Activated gamma-delta T cell (primary cell): ENCODE results near the gene GZMM.

Source experiments
- DNase-seq: peaks from one replicate; lab custom pipeline; 2025; lab: John Stamatoyannopoulos, UW

Gene GZMM

GRCh38 chr19:535017-535835 lies 8.6 kb upstream of the GZMM start:
- no peak for DNase-seq

- no peak for DNase-seq
Observed at GRCh38 chr19:536031-536880, 7.6 kb upstream of the GZMM start.

DNA sequence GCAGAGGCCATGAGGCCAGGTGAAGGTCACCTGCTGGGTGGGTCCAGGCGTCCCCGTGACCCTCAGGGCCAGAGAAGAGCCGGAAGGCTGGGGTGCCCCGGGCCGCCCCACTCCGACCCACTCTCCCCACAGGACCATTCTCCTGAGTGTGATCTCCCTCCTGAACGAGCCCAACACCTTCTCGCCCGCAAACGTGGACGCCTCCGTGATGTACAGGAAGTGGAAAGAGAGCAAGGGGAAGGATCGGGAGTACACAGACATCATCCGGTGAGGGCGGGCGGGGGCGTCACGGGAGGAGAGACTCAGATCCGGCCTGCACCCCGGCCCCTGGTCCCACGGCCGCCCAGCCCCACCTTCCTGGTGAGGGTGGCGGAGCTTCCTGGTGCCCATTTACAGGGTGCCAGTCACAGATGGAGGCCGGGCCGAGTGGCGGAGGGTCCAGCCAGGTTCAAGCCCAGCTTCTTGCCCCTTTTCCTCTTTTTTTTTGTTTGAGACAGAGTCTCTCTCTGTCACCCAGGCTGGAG lies 6.9 kb upstream of the GZMM start:
- DNase-seq = no peak

DNA sequence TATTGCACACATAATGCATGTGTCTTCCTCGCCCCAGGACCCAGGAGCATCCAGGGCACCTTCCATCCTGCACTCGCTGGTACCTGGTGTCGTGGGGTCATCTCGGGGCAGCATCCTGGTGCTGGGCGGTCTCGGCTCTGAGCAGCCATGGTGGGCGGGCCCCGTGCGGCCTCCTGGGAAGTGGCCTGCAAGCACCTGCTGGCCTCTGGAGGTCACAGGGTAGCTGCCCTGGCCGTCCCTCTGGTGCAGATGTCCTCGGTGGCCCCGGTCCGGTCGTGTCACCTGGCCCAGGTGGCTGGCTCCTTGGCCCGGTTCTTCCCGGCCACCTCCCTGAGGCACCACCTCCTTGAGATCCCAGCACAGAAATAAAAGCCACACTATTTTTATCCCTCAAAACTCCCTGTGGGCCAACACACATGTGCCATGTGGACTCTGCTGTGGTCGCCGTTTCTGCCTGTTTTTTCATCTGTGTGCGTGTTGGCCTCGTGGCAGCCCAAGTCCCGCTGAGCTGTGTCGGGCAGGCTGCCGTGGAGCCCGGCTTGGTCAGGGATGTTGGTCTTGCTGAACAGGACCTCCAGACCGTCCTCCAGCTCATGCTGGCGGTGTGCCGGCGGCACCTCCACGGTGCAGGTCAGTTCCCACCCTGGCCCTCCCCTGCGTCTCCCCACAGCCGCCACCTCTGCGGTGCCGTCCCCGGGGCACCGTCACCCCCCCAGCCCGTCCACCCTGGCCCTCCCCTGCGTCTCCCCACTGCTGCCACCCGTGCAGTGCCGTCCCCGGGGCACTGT lies 5.0 kb upstream of the GZMM start:
- no peak for DNase-seq

DNA sequence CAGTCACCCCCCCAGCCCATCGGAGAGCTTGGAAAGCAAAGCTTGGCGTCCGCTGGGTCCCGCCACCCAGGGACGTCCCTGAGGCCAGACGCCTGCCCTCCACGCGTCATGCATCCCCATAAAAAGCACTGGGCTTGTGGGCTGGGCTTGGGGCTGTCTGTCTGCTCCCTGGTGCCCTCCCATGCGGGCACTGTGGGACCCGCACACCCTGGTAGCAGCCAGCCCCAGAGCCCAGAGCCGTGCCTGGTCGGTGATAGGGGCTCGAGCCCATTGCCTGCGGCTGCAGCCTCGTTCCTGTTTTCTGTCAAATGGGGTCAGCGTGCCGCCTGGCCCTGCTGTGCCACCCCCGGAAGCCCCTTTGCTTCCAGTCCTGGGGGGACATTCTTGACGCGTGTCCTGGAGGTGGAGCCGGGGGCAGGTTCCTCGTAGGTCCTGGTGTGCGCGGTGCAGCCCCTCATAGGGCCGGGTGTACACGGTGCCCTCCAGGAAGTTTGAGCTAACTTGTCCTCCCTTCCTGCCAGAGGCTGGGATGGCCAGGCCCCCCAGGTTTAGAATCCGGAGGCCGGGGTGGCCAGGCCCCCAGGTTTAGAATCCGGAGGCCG lies 4.3 kb upstream of the GZMM start:
- DNase-seq = no peak

GRCh38 chr19:540867-541637 lies 2.8 kb upstream of the GZMM start:
- DNase-seq = no peak

GRCh38 chr19:541699-542098 lies 2.2 kb upstream of the GZMM start:
- DNase-seq = no peak

- no peak for DNase-seq
Observed at GRCh38 chr19:542173-542866, 1.5 kb upstream of the GZMM start.

DNA sequence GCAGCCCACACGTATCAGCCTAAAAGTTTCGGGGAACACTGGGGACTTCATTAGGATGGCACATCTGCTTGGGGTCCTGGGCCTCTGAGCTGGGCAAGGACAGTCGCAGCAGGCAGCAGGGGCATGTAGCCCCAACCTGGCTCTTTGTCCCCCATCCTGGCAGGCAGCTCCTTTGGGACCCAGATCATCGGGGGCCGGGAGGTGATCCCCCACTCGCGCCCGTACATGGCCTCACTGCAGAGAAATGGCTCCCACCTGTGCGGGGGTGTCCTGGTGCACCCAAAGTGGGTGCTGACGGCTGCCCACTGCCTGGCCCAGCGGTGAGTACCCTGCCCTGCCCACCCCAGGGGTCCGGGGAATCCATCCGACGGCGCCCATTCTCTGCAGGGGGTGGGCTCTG lies 3.3 kb downstream of the GZMM start:
- no peak for DNase-seq

DNA sequence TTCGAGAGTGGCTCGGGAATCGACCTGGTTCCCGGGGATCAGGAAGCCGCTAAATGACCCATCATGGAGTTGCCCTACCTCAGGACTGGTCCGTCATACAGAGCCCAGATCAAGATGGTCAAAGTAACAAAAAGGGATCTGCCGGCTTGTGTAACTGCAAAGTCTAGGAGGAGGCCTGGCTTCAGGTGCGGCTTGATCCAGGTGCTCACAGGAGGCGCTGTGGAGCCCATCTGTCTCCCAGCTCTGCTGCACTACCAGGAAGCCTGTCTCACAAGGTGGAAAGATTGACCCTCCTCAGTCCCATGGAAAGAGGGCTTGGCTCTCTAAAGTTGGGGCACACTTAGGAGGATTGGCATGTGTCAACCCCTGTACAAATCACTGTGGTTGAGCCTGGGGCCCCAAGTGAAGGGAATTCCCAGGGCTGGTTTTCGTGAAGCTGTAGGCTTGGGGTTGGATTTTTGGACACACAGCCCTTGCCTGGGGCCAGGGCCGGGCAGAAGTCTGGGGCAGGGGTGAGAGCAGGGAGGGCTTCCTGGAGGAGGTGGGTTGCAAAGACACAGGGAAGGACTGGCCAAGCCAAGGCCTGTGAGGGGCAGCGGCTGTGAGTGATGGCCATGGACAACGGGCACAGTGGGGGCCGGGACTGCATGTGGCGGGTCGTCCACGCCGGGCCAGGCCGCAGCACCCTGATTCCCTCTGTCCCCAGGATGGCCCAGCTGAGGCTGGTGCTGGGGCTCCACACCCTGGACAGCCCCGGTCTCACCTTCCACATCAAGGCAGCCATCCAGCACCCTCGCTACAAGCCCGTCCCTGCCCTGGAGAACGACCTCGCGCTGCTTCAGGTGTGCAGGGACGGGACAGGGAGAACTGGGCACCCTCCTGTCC lies 4.2 kb downstream of the GZMM start:
- no peak for DNase-seq

- no peak for DNase-seq
Observed at GRCh38 chr19:548886-549830, 5.3 kb downstream of the GZMM start.

- DNase-seq = no peak
Observed at GRCh38 chr19:554817-555216, 11.0 kb downstream of the GZMM start.

DNA sequence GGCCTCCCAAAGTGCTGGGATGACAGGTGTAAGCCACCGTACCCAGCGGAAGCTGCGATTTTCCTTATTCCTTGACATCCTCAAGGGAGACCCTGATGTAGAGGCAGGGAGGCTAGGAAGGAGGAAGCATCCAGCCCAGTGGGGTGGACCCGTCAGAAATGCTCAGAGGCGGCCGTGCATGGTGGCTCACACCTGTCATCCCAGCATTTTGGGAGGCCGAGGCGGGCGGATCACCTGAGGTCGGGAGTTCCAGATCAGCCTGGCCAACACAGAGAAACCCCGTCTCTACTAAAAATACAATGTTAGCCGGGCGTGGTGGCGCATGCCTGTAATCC lies 11.6 kb downstream of the GZMM start:
- DNase-seq = no peak

DNA sequence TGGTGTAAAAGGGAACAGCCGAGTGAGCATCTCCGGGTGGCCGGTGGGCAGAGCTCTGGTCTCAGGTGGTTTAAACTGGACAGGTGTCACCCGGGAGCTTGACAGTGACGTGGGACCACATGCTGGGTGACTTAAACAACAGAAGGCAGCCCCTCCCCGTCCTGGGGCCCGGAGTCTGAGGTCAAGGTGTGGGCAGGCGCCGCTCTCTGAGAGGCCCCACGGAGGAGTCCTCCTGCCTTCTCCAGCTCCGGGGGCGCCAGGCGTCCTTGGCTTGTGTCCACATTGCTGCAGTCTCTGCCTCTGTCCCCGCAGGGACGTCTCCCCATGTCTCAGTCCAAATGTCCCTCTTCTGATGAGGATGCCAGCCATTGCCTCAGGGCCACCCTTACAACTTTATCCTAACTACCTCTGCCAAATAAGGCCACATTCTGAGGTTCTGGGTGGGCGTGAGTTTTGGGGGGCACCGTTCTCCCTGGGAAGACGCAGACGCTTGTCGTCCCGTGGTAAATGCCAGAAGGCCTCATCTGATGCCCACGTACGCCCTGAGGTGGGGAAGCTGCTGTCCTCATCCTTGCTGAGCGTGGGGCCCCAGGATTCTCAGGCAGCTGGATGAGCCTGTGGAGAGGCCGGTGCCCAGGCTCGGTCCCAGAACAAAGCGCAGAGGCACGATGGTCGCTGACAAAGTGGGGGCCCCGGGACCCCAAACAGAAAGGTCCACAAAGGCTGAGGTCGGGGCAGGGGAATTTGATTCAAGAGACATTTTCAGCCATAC lies 12.9 kb downstream of the GZMM start:
- no peak for DNase-seq

- DNase-seq = no peak
Observed at GRCh38 chr19:558770-559439, 15.1 kb downstream of the GZMM start.

DNA sequence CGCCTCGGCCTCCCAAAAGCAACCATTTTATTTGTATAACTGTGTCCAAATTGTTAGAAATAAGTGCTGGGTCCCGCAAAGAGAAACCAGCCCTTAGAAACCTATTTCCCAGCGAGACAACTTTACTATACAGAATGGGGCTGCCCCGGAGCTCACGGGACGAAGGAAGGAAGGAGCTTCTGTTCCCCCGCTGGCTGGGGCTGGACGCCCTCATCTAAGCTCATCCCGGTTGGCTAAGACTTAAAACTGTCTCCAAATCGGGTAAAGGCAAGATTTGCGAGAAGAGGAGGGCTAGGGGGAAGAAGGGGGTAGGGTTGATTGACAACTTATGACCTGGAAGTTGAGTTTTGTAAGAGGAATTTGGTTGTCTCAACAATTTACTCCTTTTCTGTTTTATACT lies 16.3 kb downstream of the GZMM start:
- no peak for DNase-seq

- no peak for DNase-seq
Observed at GRCh38 chr19:566403-566802, 22.6 kb downstream of the GZMM start.
